H1 (cell line): ENCODE data around the gene EEF2. TPM values are rescaled to one million over a fixed set of nuclear protein-coding genes. Genes with fewer than 3 reads are reported as not detected.
A peak's percentile ranks its signal among the peaks of the same experiment; 100 is the strongest.

Experiments
- ATF2 ChIP-seq: IDR thresholded peaks from 2 replicates; pipeline ENCODE4 v1.6.1; 2012; ENCODE audit warnings: low read length, inconsistent platforms
- BACH1 ChIP-seq: IDR thresholded peaks from 2 replicates; pipeline ENCODE4 v1.6.1; 2012; ENCODE audit warnings: low read length, improper control_type of control experiment
- BCL11A ChIP-seq, 2 experiments: IDR thresholded peaks; one replicate each; pipeline ENCODE4 v1.6.1; 2011; ENCODE audit warnings: low read depth in 2 of 2, low read length in 2 of 2, mild to moderate bottlenecking in 2 of 2
- CHD1 ChIP-seq: IDR thresholded peaks from 2 replicates; pipeline ENCODE4 v1.6.1; 2012; ENCODE audit warnings: low read depth, low read length, improper control_type of control experiment
- CHD2 ChIP-seq: IDR thresholded peaks from 2 replicates; pipeline ENCODE4 v1.6.1; 2012; ENCODE audit warnings: low read length, improper control_type of control experiment
- EP300 ChIP-seq, 2 experiments: IDR thresholded peaks; 1 replicate in 1 of 2; 2 replicates in 1 of 2; pipeline ENCODE4 v1.6.1; 2011 to 2012; ENCODE audit warnings: low read depth in 2 of 2, low read length in 2 of 2, mild to moderate bottlenecking in 2 of 2, borderline replicate concordance in 1 of 2, inconsistent platforms in 1 of 2, moderate library complexity in 1 of 2
- EZH2 ChIP-seq: fragments of 200-600 bp; sonication (generic); IDR thresholded peaks from 2 replicates; pipeline ENCODE4 v1.7.1; 2012; ENCODE audit warnings: low read depth, mild to moderate bottlenecking, moderate library complexity, low read length, inconsistent platforms; ENCODE audit not compliant: severe bottlenecking
- GABPA ChIP-seq: IDR thresholded peaks from 2 replicates; pipeline ENCODE4 v1.6.1; 2011; ENCODE audit warnings: mild to moderate bottlenecking, low read length, moderate library complexity, borderline replicate concordance; ENCODE audit not compliant: insufficient read depth
- HDAC2 ChIP-seq, 2 experiments: fragments of 300-600 bp in 1 of 2; sonication (generic) in 1 of 2; IDR thresholded peaks; 2 replicates each; pipeline ENCODE4 v1.6.1; 2011 to 2012; ENCODE audit warnings: low read depth in 2 of 2, low read length in 2 of 2, mild to moderate bottlenecking in 2 of 2, moderate library complexity in 2 of 2, borderline replicate concordance in 1 of 2, inconsistent platforms in 1 of 2
- KDM4A ChIP-seq: IDR thresholded peaks from one replicate; pipeline ENCODE4 v1.7.1; 2012; ENCODE audit warnings: low read depth, mild to moderate bottlenecking, moderate library complexity, low read length, inconsistent platforms; ENCODE audit not compliant: severe bottlenecking
- NRF1 ChIP-seq: IDR thresholded peaks from 2 replicates; pipeline ENCODE4 v1.6.1; 2011; ENCODE audit warnings: mild to moderate bottlenecking, low read depth, low read length, improper control_type of control experiment
- POLR2AphosphoS5 ChIP-seq: IDR thresholded peaks from 2 replicates; pipeline ENCODE4 v1.6.1; 2011; ENCODE audit warnings: low read depth, low read length
- RFX5 ChIP-seq: IDR thresholded peaks from 2 replicates; pipeline ENCODE4 v1.6.1; 2011; ENCODE audit warnings: low read depth, low read length, improper control_type of control experiment, borderline replicate concordance
- TAF1 ChIP-seq: IDR thresholded peaks from 2 replicates; pipeline ENCODE4 v1.6.1; 2011; ENCODE audit warnings: mild to moderate bottlenecking, low read depth, low read length
- polyA plus RNA-seq, 7 experiments: library from polyadenylated mRNA; depleted of rRNA in 3 of 7; stranded (reverse) in 5 of 7; unstranded in 2 of 7; fragments of >200 nt in 5 of 7; fragments of 200-250 nt in 2 of 7; gene quantifications; 1 replicate in 5 of 7; 2 replicates in 1 of 7; 4 replicates in 1 of 7; pipeline versions ENCODE4 v1.2.1 to v1.2.3, GENCODE V29; 2011 to 2013; ENCODE audit warnings: missing spikeins in 2 of 7, mixed read lengths in 2 of 7
- total RNA-seq: library from RNA; stranded (reverse); fragmentation: NEBNext Ultra II Directional; extraction: Animal tissue kit (Norgen Biotek cat#: 25700); gene quantifications from 2 replicates; pipeline ENCODE4 v1.2.1, GENCODE V29; 2021

EEF2 gene
- total and polyA plus RNA-seq, 2 of the 8 experiments (the other 6 are each of a cell fraction or from before 2014, with no cell fraction given) = 1,554 to 3,380 TPM

- TF ChIP-seq ATF2 (no peak), CHD2 (no peak; the same call in 1 of the 2 replicates), BCL11A (IDR thresholded peaks at IDR 0.05; ENCODE audit: low read depth in 2 of 2, low read length in 2 of 2) (no peak), EP300 (IDR thresholded peaks at IDR 0.05; ENCODE audit: borderline replicate concordance in 1 of 2, low read depth in 2 of 2, low read length in 2 of 2) (peak in 1 of 2 experiments; percentile 16; a peak in 1 of 3 replicates), CHD1 (no peak), TAF1 (peak; percentile 94), NRF1 (peak; percentile 82), KDM4A (peak; percentile 50), POLR2AphosphoS5 (peak; percentile 86), HDAC2 (IDR thresholded peaks at IDR 0.05; ENCODE audit: borderline replicate concordance in 1 of 2, low read depth in 2 of 2, low read length in 2 of 2) (peak in 1 of 2 experiments; percentile 79; a peak in 1 of 4 replicates), BACH1 (no peak), GABPA (peak; percentile 29; the same call in 1 of the 2 replicates), EZH2 (no peak), RFX5 (no peak)
These were observed 22.0 kb upstream of the EEF2 start, which contains the start of gene PIAS4 (continued) for GRCh38 chr19:4007021-4007835.
